ENCODE results near the gene PLPP3. TPM values are rescaled to one million over a fixed set of nuclear protein-coding genes. Genes with fewer than 3 reads are reported as not detected.

Gene PLPP3
- total RNA-seq, 4 donors from 2014 or later = 16.5 to 116 (median 33.5) TPM

DNA sequence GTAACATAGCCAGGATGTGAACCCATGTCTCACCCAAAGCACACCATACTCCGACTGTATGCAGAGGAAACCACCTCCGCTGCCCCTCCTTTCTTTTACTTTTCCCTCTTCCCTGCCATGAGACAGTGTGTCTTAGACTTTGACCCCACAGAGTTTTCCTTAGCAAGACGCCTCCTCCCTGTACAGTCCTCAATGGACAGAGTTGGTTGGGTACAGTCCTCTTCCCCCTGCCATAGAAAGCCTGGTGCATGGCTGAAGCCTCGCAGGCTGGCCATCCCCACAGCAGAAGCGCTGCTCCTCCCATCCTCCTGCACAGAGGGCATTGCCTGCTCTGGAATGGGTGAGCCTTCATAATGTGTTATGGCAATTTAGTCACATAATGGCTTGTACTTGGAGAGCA, 127.9 kb downstream of the PLPP3 start:
- TF ChIP-seq, protein P1, sequence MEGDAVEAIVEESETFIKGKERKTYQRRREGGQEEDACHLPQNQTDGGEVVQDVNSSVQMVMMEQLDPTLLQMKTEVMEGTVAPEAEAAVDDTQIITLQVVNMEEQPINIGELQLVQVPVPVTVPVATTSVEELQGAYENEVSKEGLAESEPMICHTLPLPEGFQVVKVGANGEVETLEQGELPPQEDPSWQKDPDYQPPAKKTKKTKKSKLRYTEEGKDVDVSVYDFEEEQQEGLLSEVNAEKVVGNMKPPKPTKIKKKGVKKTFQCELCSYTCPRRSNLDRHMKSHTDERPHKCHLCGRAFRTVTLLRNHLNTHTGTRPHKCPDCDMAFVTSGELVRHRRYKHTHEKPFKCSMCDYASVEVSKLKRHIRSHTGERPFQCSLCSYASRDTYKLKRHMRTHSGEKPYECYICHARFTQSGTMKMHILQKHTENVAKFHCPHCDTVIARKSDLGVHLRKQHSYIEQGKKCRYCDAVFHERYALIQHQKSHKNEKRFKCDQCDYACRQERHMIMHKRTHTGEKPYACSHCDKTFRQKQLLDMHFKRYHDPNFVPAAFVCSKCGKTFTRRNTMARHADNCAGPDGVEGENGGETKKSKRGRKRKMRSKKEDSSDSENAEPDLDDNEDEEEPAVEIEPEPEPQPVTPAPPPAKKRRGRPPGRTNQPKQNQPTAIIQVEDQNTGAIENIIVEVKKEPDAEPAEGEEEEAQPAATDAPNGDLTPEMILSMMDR (IDR thresholded peaks at IDR 0.05) = no peak
- peak overlapping the region in 3 of 4 donors; percentile 19 to 53 (median 40) for H3K27ac ChIP-seq
- intact Hi-C loops (cut with DNase I) = no loop called here

DNA sequence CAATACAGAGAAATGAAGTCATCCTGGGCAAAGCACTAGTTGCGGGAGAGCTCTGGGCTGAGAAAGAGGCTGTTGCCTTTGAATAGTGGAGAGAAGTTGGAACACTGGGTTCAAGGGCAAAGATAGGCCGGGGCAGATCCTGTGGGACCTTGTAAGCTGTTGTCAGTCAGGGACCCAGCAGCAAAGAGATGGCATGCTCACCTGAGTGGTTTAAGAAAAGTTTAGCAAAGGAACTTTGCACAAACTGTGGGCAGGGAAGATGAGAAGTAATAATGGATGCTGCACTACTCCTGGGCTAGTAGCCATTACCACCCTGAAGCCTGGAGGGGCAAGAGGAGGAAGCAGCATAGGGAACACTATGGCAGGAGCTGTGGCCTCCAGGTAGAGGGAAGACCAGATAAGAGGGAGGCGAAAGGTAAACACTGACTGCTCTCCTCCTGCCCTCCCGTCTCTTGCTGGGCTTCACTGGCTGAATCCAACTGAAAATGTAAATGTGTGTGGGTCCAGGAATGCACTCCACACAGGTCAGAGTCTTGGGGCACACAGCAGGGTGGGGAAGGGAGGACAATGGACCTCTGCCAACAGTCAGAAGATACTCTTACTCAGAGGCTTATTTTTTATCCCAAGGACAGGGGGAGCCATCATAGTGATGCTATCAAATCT, 129.2 kb downstream of the PLPP3 start:
- DNase-seq = no peak
- no peaks in the 10 kb centered on the region for H3K27me3 ChIP-seq
- no peak overlapping the region for H3K4me3 ChIP-seq
- peak overlapping the region in 1 of 4 donors; percentile 11 for H3K27ac ChIP-seq
- 76 to 79% methylated on average over 4 of the region's 4 CpGs for WGBS, 2 donors
- H3K9me3 ChIP-seq = no peaks in the 10 kb centered on the region
- H3K4me1 ChIP-seq = peaks cover 0 to 46% (median 23%) of the 10 kb centered on the region in 3 donors
- no peaks in the 10 kb centered on the region for H3K36me3 ChIP-seq
- TF ChIP-seq POLR2A (IDR thresholded peaks at IDR 0.05) = no peak
- TF ChIP-seq, protein P1 (IDR thresholded peaks at IDR 0.05) = no peak
- intact Hi-C loops (cut with DNase I) = no loop called here

More for the DNA sequence above, 127.9 kb downstream of the PLPP3 start:
- H3K27me3 ChIP-seq = no peaks in the 10 kb centered on the region
- no peak overlapping the region for H3K4me3 ChIP-seq
- WGBS, 2 donors = 81 to 95% methylated on average over 5 of the region's 5 CpGs
- peaks cover 0 to 40% (median 24%) of the 10 kb centered on the region in 3 donors for H3K4me1 ChIP-seq
- no peaks in the 10 kb centered on the region for H3K36me3 ChIP-seq
- no peak for DNase-seq
- no peaks in the 10 kb centered on the region for H3K9me3 ChIP-seq

DNA sequence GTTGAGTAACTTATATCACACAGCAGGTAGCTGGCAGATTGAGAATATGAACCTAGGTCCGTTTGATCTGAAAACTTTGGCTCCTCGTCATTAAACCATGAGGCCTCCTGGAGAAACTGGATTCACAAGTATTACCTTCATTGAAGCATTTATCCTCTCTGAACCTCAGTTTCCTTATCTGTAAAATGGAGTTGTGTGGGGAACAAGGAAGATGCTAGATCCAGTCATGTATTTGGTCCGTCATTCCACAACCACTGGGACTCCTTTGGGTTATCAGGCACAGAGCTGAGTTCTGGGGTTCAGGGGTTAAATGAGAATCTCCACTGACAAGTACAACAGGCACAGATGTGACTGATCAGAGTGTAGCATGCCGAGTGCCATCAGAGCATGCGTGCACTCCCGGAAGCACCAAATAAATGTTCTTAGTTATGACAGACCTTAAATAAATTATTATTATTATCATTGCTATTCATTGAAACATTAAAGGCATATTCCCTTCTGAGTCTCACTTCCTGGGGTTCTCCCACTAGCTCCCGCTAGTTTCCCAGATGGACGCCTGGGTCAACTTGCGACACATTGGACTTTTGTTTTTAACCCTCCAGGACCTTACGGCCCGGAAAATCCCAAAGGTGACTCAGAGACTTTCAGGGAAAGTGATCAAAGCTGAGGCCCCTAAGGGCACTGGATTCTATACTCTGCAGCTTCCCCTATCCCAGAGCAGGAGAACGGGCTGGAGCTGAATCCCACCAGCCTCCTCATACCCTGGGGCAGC, 130.6 kb downstream of the PLPP3 start:
- 34 to 41% methylated on average over 11 to 12 of the region's 12 CpGs for WGBS, 2 donors
- no peaks in the 10 kb centered on the region for H3K9me3 ChIP-seq
- H3K4me3 ChIP-seq = no peak overlapping the region
- H3K36me3 ChIP-seq = no peaks in the 10 kb centered on the region
- DNase-seq = no peak
- peaks cover 0 to 46% (median 23%) of the 10 kb centered on the region in 3 donors for H3K4me1 ChIP-seq
- TF ChIP-seq, protein P1 (IDR thresholded peaks at IDR 0.05) = no peak
- TF ChIP-seq POLR2A (IDR thresholded peaks at IDR 0.05) = no peak
- peak overlapping the region in 2 of 4 donors; percentile 49 to 75 for H3K27ac ChIP-seq
- no peaks in the 10 kb centered on the region for H3K27me3 ChIP-seq
- intact Hi-C loops (cut with DNase I) = no loop called here

DNA sequence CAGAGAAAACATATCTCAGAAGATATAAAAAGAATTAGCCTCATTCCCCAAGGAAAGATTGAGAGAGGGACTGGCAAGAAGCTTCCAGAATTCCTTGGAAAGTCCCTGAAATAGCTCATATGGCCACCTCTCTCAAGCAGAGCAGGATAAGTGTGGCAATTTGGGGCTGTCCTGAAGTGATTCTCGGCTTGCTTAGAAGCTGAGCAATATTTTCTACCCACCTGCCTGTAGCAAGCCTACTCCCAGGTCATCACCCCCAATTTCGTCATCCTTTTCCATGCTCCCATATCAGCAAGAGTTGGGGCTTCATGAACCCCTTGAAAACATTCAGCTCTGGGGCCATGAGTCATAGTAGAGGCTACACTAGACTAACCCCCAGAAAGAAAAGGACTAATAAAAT, 131.5 kb downstream of the PLPP3 start:
- intact Hi-C loops (cut with DNase I) = no loop called here
- no peak for TF ChIP-seq POLR2A (IDR thresholded peaks at IDR 0.05)
- TF ChIP-seq, protein P1 (IDR thresholded peaks at IDR 0.05) = no peak
- no peak for DNase-seq
- H3K36me3 ChIP-seq = no peaks in the 10 kb centered on the region
- WGBS, 2 donors = 64 to 70% methylated on average over 2 of the region's 2 CpGs
- H3K4me1 ChIP-seq = peaks cover 0 to 46% (median 21%) of the 10 kb centered on the region in 3 donors
- H3K9me3 ChIP-seq = no peaks in the 10 kb centered on the region
- H3K4me3 ChIP-seq = no peak overlapping the region
- no peaks in the 10 kb centered on the region for H3K27me3 ChIP-seq
- peak overlapping the region in 2 of 4 donors; percentile 70 to 75 for H3K27ac ChIP-seq

DNA sequence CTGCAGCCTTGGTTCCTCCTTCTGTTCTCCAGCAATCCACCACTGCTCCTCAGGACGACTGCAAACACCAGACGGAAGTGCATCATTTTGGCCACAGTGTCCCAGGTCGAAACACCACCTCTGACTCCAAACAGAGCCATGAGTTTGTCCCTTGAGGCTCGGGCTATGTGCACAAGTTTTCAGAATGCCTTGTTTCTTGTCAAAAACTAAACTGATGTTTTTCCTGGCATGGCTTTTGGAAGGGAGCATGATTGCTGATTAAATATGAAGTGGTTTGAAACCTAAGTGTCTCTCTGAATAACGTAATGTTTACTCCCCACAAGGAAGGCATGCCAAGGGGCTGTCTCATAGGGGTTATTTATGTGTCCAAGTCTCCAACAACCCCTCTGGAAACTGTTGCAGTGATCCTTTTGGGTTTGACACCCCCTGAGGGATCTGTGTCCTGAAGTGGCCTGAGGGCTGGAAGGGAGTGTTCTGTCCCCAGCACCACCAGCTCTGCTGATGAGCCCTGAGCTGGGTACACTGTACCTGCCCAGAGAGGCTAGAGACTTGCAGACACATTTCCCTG, 132.7 kb downstream of the PLPP3 start:
- TF ChIP-seq POLR2A (IDR thresholded peaks at IDR 0.05) = no peak
- TF ChIP-seq, protein P1 (IDR thresholded peaks at IDR 0.05) = no peak
- Histone ChIP-seq H3K27me3 (no peaks in the 10 kb centered on the region), H3K36me3 (no peaks in the 10 kb centered on the region), H3K9me3 (no peaks in the 10 kb centered on the region), H3K27ac (peak overlapping the region in 3 of 4 donors; percentile 65 to 75 (median 70)), H3K4me1 (peaks cover 0 to 35% (median 17%) of the 10 kb centered on the region in 3 donors), H3K4me3 (no peak overlapping the region)
- DNase-seq = no peak
- intact Hi-C loops (cut with DNase I) = no loop called here
- WGBS, 2 donors = 65 to 74% methylated on average over 5 of the region's 5 CpGs

Measured in esophagus squamous epithelium (tissue), 5 donors.